GM18519 (cell line): ENCODE measurements around the gene VWDE.
A peak's percentile ranks its signal among the peaks of the same experiment; 100 is the strongest.
"Not testable (repeated sequence)": the region's sequence is repeated elsewhere in the genome, so short reads cannot be mapped to it uniquely, and the experiment has no call there.

Experiments used
- ATAC-seq: cut with Tn5 transposase; IDR thresholded peaks from one replicate; pipeline ENCODE4 v1.9.1; 2021; ENCODE audit warnings: mild to moderate bottlenecking, moderate library complexity; ENCODE audit not compliant: unreplicated experiment, low FRiP score

Gene VWDE

DNA sequence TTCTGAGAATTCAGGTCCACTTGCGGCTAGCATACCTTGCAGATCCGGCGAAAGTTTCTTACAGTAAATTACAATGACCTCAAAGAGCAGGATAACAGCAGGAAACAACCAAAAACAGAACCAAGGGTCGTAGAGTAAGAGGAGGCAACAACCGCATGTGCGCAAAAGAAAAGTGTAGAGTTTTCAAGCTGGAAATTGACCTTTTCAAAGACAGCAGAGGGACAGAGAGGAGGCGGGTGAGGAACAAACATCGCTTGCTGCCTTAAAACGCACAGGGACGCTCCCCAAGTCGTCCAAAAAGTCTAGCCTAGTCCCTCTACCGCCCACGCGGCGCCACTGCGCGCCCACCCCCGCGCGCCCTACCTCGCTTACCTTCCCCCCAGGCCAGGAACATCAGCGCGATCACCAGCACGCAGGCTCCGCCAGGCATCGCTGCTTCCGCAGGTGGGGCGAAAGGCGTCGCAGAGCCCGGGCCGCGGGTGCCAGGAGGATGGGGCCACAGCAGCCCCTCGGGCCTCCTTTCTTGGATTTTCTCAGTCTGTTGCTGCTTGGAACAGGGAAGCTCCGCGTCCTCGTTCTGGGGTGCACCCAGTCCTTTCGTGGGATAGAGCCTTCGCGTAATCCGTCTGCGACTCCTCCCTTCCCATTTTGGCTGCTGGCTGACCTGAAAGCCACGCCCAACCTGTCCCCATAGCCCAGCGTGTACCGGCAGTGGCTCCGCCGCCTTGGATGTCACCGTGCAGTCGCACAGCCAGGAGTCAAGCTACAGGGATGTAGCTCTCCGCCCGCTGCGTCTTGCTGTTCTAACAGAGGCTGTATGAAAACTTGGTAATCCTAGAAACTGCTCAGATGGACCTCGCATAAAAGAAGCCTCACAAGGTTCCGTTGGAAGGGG, at the start of gene VWDE:
Gene VWDE (minus strand): TSS at position 579 of the 895 bp plus-strand sequence. CDS start 149 bp downstream, at position 430.
- peak; percentile 41 for ATAC-seq

DNA sequence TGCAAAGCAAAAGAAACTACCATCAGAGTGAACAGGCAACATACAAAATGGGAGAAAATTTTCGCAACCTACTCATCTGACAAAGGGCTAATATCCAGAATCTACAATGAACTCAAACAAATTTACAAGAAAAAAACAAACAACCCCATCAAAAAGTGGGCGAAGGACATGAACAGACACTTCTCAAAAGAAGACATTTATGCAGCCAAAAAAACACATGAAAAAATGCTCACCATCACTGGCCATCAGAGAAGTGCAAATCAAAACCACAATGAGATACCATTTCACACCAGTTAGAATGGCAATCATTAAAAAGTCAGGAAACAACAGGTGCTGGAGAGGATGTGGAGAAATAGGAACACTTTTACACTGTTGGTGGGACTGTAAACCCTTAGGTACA, 49.5 kb upstream of the VWDE start:
- ATAC-seq = not testable (repeated sequence)

GRCh38 chr7:12450615-12451014, 47.0 kb upstream of the VWDE start:
- ATAC-seq = no peak

GRCh38 chr7:12444785-12445184, 41.1 kb upstream of the VWDE start:
- ATAC-seq = no peak

DNA sequence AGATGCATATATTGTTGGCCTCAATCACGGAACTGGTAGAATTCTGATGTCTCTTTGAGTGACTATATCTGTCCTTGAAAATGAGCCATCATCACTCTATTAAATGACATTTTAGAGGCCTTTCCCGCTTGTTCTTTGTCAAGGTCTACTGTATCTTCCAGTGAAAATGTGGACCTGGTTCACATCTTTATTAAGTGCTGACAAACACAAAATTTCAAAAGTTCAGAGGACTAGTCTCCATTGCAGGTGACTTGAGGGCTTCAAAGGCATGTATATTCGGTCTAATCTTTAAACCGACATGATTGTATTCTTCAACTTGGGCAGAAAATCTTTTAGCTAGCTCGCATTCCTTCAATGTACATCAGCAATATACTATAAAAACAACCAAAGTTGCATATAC, 36.6 kb upstream of the VWDE start:
- no peak for ATAC-seq

GRCh38 chr7:12436896-12437535, 33.4 kb upstream of the VWDE start:
- ATAC-seq = no peak

DNA sequence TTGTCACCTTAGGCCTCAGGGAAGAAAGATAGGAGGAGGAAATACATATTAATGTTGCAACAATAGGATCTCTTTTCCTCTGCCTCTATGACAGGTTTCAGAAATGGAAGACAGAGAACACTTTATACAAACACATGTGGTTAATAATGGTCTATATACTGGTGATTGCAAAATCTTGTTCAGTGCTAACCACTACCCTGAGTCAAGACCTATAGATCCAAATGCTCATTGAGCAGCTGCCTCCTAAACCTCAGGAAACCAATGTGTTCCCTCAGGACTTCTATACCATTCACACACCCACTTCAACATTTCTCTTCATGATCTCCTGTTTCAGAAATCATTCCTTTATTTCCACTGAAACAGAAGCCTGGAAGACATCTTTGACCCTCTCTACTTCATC, 32.5 kb upstream of the VWDE start:
- no peak for ATAC-seq

DNA sequence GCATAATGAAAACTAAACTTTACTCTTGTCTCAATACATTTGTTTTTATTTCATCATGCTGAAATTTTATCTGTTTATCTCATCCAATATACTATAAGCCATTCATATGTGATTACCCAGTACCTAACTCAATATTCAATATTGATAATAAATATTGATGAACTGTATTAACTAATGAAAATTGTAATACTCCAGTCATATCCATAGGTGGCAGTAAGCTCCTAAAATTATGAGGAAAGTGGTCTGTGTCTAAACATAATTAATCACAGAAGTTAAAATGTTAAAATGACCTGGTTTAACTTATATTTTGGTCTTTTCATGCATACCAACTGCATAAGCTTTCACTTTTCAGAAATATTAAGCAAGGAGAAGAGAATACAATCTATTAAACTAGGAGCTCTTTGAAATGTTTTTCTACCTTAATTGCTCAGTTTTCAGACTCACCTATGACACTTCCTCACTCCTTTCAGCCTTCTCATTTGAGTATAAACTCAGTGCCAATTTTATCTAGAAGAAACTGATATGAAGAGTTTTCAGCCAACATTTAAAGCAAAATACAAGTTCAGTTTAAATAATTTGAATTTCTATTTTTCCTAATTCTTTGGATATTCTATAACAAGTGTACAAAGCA, 30.5 kb upstream of the VWDE start:
- ATAC-seq = peak; percentile 59

- ATAC-seq = no peak
Observed at GRCh38 chr7:12431886-12432556, 28.4 kb upstream of the VWDE start.

DNA sequence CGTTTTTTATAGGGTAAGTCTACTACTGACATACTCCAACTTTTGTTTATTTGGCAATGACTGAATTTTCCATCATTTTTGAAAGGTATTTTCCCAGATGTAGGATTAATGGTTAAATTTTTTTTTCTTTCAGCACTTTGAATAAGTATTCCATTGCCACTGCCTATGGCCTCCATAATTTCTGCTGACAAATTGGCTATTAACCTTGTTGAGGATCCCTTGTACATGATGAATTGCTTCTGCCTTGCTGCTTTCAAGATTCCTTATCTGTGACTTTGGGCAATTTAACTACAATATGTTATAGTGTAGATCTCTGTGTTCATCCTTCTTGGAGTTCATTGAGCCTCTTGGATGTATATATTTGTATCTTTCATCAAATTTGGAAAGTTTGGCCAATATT, 21.6 kb upstream of the VWDE start:
- ATAC-seq = no peak

GRCh38 chr7:12423997-12424745, 20.5 kb upstream of the VWDE start:
- ATAC-seq = no peak

DNA sequence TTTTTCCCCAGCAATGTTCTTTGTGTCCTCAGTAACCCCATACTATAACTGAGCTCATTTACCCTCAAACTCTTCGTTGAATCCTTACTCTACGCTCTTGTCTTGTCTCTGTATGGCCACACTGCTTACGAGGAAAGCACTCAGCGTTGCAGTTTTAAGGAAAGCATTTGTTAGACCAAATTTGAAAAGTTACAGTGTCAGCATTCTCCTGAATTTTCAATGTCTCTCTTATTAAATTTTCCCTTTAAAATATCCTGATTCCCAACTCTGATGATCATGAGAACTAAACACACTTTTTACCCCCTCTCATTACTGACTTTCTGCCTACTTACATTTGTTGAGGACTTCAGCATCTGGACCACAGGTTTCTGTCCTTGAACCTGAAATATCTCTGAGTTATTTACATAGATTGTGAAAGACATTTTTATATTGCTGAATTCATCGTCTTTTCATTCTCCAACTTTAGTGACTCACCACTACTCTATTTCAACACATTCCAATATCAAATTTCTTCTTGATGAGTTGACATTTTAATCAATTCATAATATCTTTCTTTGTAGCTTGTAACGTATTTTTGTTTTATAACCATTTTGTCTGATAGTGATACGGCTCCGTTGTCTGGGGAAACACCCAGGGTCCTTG, 19.8 kb upstream of the VWDE start:
- no peak for ATAC-seq

DNA sequence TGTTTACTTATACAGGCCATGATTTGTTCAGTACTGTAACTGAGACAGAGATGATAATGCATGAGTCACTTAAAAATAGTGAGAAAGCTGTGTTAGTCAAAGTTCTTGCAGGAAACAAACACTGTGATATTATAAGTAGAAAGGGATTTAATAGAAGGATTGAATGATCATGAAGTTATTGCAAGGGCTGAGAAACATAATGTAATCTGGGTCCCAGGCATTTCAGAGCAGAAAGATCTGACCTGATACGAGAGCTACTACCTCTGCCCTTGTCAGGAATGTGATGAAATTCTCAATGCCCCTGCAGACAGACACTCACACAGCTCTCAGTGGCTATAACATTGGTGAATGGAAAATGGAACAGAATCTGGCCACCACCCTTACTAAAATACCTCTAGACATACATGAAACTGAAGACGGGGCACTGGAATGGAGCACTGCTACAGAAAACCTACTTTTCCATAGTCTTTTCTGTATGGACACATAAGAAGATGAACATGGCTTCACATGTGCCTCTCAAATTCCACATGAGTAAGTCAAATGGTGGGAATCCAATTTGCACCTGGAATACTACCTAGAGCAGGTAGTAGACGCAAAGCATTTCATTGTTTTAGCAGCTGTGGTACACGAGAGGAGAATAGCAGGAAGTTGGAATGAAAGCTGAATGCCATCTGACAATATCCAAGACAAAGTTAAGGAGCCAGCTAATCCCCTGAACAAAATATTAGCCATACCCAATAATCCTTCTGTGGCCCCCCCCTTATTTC, 19.1 kb upstream of the VWDE start:
- no peak for ATAC-seq

DNA sequence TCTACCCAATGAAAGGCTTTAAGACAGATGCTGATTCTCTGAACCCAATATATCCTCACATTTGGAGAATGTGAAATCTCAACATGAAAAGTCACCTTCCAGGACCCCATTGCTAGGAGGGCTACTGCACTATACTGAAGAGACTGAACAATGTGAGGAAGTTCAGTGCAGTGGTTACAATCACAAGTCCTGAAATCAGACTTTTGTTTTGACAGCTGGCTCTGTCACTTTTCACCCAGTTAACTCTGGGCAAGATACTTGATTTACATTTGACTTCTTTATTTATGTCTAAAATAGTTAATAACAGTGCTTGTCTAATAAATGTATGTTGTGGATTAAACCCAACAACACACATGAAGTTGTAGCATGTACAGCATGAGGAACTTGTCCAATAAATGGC, 14.8 kb upstream of the VWDE start:
- no peak for ATAC-seq

- ATAC-seq = no peak
Observed at GRCh38 chr7:12415072-12415471, 11.4 kb upstream of the VWDE start.

GRCh38 chr7:12412407-12412806, 8.7 kb upstream of the VWDE start:
- no peak for ATAC-seq

DNA sequence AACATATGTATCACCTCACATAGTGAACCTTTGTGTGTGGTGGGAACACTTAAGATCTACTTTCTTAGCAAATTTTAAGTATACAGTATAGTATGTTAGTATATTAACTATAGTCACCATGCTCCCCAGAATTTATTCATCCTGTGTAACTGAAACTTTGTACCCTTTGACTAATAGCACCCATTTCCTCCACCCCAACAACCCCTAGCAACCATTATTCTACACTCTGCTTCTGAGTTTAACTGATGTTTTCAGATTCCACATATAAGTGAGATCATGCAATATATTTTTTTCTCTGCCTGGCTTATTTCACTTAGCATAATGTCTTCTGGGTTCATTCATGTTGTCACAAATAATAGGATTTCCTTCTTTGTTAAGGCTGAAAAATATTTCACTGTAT, 6.9 kb upstream of the VWDE start:
- no peak for ATAC-seq

GRCh38 chr7:12409097-12409711, 5.5 kb upstream of the VWDE start:
- no peak for ATAC-seq

- ATAC-seq = not testable (repeated sequence)
Observed at GRCh38 chr7:12407652-12408051, 4.0 kb upstream of the VWDE start.
